Stimulated activated CD4-positive, alpha-beta T cell treated with anti-CD3 and anti-CD28 coated beads, TNF-alpha, amount 100 ng/mL, for 1 hour (primary cell): ENCODE data around the gene SH3D19.

ENCODE experiments used
- DNase-seq, 3 donors: peaks; one replicate each; pipeline ENCODE4 v3.0.0-alpha.2; 2020; ENCODE audit warnings: low read depth in 3 of 3, low spot score in 1 of 3

SH3D19 gene, protein sequence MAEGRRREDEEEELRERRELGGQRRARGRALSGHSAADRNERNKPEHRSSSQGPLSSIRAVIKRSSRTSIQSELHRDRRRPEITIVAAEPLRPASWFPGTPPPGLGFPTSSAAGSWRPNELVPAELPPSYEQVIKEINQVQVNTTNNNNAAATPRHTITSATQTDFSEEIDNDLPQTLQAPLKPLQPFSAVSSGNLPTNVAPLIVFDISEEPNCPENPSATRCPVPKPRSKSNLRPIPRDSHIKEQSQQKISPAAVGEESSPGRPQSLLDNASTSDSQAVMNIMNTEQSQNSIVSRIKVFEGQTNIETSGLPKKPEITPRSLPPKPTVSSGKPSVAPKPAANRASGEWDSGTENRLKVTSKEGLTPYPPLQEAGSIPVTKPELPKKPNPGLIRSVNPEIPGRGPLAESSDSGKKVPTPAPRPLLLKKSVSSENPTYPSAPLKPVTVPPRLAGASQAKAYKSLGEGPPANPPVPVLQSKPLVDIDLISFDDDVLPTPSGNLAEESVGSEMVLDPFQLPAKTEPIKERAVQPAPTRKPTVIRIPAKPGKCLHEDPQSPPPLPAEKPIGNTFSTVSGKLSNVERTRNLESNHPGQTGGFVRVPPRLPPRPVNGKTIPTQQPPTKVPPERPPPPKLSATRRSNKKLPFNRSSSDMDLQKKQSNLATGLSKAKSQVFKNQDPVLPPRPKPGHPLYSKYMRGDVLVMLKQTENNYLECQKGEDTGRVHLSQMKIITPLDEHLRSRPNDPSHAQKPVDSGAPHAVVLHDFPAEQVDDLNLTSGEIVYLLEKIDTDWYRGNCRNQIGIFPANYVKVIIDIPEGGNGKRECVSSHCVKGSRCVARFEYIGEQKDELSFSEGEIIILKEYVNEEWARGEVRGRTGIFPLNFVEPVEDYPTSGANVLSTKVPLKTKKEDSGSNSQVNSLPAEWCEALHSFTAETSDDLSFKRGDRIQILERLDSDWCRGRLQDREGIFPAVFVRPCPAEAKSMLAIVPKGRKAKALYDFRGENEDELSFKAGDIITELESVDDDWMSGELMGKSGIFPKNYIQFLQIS

GRCh38 chr4:151325111-151325948 lies at the start of gene SH3D19:
SH3D19 (minus strand) TSS chr4:151325605; CDS start chr4:151325352, 253 bp downstream.
- DNase-seq, result no peak

- peak; percentile 30 to 60 (median 45) for DNase-seq
These were observed 37.2 kb upstream of the SH3D19 start for GRCh38 chr4:151362404-151363164.

- no peak for DNase-seq
These were observed 36.6 kb upstream of the SH3D19 start for GRCh38 chr4:151361966-151362365.

DNA sequence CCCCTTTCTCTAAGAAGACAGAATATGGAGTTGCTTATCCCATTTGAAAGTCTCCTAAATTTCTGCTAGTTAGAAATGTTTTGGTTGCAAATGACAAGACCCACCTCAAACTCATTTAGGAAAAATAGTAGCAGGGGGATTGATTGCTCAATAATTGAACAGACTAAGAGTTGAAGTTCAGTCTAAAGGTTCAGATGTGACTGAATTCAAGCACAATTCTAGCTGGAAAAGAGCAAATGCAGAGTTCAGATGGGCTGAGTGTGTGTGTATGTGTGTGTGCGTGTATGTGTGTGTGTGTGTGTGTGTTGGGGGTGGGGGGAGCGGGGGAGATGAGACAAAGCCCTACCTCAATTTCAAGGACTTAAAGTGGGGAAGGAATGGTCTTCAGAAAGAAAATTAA lies 35.7 kb upstream of the SH3D19 start:
- no peak for DNase-seq

DNA sequence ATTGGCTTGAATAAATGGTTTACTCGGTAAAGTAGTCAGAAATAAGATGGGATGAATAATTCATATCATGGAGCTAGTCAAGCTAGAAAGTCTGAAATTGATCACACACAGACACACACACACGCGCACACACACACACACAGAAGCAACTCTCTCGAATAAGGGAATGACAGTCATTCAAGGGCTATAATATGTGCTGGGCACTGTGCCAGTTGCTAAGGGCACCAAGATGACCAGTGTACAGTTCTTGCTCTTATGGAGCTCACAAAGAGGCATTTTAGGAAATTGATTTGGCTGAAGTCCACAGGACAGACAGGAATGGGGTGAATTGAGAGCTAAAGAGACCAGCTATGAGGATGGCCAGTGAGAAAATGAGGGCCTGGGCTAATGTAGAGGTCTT lies 34.2 kb upstream of the SH3D19 start:
- DNase-seq, result no peak

GRCh38 chr4:151358266-151358665 lies 32.9 kb upstream of the SH3D19 start:
- no peak for DNase-seq

- no peak for DNase-seq
These were observed 31.1 kb upstream of the SH3D19 start for GRCh38 chr4:151356510-151356909.

DNA sequence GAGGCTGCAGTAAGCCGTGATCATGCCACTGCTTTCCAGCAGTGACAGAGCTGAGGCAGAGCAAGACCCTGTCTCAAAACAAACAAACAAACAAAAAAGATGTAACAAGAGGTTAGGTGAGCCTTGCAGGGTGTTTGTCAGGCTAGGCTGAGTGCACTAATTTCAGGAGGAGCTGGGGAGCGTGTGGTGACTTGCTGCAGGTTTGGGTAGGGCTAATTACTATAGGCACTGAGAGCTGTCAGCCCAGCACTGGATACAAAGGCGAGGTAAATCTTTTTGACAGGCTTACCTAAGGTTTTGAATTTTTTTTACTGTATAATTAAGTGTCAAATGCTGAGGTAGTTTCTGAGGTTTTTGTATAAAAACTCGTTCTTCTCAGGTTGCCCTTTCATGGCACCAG lies 29.8 kb upstream of the SH3D19 start:
- no peak for DNase-seq

DNA sequence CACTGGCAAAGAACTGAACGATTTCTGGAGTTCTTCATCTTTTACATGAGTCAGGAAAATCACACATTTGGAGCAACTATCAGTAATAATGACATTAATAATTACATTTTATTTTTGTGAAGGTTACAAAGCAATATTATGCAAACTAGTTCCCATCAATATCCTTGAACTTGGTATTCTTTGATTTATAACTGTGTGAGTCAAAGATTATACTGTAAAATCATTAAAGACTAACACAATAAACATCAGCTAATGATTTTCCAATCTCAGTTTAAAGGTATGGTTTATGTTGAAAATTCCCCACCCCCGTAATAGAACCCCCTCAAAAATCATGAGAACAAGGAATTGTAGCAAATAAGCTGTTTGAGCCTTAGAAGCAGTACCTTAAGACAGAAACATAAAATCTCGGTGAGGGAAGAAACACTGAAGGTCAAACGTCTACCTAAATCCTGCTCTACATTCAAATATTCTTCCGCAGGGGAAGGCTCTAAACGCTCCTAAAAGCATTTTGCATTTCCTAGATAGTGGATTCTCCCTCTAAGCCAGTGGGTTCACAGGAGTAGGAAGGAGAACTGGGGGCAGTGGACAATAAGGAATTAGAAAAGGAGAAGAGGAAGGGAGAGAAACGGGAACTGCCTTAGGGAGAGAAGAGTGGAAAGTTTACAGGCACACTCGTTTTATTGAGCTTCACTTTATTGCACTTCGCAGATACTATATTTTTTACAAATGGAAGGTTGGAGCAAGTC lies 22.3 kb upstream of the SH3D19 start:
- no peak for DNase-seq

DNA sequence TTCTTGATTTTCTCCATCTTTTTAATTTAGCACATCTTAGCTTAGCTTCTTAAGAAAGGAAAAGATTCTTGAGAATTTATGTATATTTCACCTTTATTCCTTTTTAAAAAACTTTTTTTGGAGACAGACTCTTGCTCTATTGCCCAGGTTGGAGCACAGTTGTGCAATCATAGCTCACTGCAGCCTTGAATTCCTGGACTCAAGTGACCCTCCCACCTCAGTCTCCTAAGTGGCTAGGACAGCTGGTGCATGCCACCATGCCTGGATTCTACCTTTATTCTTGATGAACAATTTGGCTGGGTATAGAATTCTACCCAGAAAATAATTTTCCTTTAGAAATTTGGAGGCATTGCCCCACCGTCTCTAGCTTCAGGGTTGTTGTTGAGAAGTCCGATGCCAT lies 19.5 kb upstream of the SH3D19 start:
- DNase-seq, result no peak

- DNase-seq, result no peak
These were observed 15.5 kb upstream of the SH3D19 start for GRCh38 chr4:151340751-151341385.

- DNase-seq, result no peak
These were observed 14.1 kb upstream of the SH3D19 start for GRCh38 chr4:151339467-151339866.

DNA sequence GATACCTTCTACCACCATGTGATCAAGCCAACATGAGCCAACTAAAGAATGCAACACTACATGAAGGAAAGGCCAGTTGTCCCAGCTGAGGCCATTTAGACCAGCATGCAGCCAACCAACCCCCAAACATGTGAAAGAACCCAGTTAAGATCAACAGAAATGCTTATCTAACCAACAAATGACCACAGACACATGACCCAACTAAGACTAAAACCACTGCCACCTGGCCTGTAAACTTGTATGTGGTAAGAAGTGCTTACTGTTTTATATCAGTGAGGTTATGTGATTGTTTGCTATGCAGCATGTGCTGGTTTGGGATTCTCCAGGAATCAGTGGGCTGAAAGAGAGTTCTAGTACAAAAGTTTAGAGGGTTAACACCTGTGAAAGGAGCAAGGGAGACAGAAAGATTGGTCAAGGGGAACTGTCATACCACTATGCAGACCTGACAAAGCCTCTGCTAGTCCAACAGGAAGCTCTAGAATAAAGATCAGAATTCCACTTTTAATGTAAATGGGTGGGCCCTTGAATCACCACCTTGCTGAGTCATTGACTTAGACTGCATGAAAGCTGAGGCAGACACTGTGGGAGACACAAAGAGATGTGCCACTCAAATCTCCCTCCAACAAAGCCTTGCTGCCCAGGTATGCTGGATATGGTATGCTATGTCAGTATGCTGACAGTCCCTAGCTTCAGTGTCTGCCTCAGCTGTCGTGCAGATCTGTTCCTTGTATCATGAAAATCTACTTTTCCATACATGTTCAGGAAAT lies 6.1 kb upstream of the SH3D19 start:
- DNase-seq, result no peak

DNA sequence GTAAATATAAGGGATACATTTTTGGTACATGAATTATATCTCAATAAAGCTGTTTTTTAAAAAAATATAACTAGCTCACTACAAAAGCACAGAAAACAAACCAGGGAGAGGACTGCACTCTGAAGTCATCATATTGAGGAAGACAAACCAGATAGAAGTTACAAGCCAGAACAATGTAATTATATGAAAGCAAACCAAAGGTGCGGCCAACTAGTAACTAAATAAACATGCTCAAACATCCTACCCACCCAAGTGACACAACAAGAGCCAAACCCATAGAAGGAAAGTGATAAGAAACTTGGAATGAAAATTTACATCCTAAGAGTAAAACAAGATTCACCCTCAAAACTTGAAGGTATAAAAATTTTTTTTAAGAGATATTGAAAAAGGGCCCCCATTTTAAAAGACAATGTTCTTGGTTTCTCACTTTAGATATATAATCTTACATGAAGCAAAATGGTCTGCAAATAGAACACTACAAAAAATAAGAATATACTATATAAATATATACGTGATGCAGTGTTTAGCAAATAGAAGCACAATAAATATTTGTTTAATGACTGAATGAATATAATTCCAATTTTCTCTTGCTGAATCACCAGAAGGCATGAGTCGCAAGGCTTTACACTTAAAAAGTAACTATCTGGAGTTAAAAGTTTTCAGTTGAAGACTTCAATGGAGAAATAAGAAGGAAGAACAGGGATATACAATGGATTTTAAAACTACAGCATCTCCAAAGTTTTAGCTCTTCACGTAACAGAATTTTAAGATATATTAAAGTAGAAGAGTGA lies 4.0 kb upstream of the SH3D19 start:
- DNase-seq, result no peak

DNA sequence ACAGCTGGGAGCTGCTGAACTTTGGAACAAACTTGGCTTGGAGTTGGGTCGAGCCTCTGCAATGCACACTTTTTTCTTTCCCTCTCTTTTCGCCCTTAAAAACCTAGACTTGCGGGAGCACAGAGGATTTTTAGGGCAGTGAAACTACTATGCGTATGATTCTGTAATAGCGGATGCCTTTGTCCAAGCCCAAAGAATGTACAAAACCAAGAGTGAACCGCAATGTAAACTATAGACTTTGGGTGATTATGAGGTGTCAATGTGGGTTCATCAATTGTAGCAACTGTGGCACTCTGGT lies 493 bp upstream of the SH3D19 start:
- DNase-seq, result no peak

- no peak for DNase-seq
These were observed 674 bp downstream of the SH3D19 start for GRCh38 chr4:151324752-151325110.

DNA sequence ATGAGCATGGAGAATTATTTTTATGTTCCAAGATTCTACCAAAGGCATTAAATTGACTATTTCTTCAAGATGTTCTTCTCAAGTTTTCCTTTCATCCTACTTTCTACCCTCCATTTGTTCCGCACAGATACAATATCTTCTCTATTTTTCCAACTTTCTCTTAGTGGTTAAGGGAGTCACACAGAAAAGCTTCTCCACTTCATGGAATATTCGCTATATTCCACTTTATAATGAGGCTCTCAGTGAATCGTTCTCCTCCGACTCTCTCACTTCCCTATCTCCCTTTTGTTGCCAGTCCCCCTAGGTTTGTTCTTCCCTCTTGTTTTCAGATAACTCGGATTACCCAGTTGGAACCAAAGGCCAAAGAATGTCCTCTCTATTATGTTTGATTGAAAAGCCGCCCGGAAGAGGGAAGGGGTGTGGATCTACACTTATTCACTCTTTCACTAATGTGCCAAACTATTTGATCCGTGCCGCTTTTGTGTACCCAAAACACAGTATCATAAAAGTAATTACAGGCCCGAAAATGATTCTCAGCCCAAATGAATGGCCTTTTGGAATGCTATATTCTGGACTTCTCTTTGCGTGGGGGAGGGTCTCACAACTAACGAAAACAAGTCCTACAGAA lies 1.2 kb downstream of the SH3D19 start:
- DNase-seq, result no peak
